GM23338 (cell line): ENCODE measurements around the gene DNAH10. TPM values are rescaled to one million over a fixed set of nuclear protein-coding genes. Genes with fewer than 3 reads are reported as not detected.

ENCODE experiments used
- ATAC-seq: fragments of 200-7000 bp; cut with Tn5 transposase; 3 replicates; pipeline ENCODE4 v1.9.1; 2020
- DNase-seq: peaks from one replicate; pipeline ENCODE4 v3.0.0-alpha.2; 2015; ENCODE audit warnings: low spot score
- H2AFZ ChIP-seq: fragments of 200-600 bp; sonication (generic); 2 replicates; pipeline ENCODE4 v1.8.0; 2016; ENCODE audit warnings: antibody characterized with exemption, mild to moderate bottlenecking, moderate library complexity
- H3F3A ChIP-seq: fragments of 200-600 bp; sonication (generic); replicated peaks from 2 replicates; pipeline ENCODE4 v1.8.0; 2017; ENCODE audit warnings: antibody characterized with exemption, mixed run types, low read depth
- H3K27ac ChIP-seq: fragments of 200-600 bp; sonication (generic); 2 replicates; pipeline ENCODE4 v1.6.1; 2016; ENCODE audit warnings: low read depth
- H3K27me3 ChIP-seq: fragments of 200-600 bp; sonication (generic); 2 replicates; pipeline ENCODE4 v1.8.0; 2016; ENCODE audit warnings: mild to moderate bottlenecking, mixed run types, moderate library complexity; ENCODE audit not compliant: insufficient read depth
- H3K36me3 ChIP-seq: fragments of 200-600 bp; sonication (generic); 2 replicates; pipeline ENCODE4 v1.8.0; 2016; ENCODE audit warnings: mild to moderate bottlenecking; ENCODE audit not compliant: insufficient read depth
- H3K4me1 ChIP-seq: fragments of 200-600 bp; sonication (generic); 2 replicates; pipeline ENCODE4 v1.8.0; 2016; ENCODE audit warnings: mild to moderate bottlenecking, moderate library complexity; ENCODE audit not compliant: insufficient read depth
- H3K4me2 ChIP-seq: fragments of 200-600 bp; sonication (generic); 2 replicates; pipeline ENCODE4 v1.7.1; 2017; ENCODE audit warnings: mixed run types
- H3K4me3 ChIP-seq: fragments of 200-600 bp; sonication (generic); 2 replicates; pipeline ENCODE4 v1.6.1; 2016; ENCODE audit warnings: mixed run types
- H3K79me2 ChIP-seq: fragments of 200-600 bp; sonication (generic); replicated peaks from 2 replicates; pipeline ENCODE4 v1.8.0; 2017; ENCODE audit warnings: mild to moderate bottlenecking; ENCODE audit not compliant: insufficient read depth
- H3K9me2 ChIP-seq: fragments of 200-600 bp; sonication (generic); 2 replicates; pipeline ENCODE4 v1.8.0; 2017; ENCODE audit not compliant: insufficient read depth
- H4K20me1 ChIP-seq: fragments of 200-600 bp; sonication (generic); replicated peaks from 2 replicates; pipeline ENCODE4 v1.8.0; 2017; ENCODE audit warnings: mild to moderate bottlenecking; ENCODE audit not compliant: insufficient read depth
- H3K27ac Mint-ChIP-seq: 2 replicates; pipeline ENCODE4 v1.8.0; 2020; ENCODE audit warnings: inconsistent platforms, mild to moderate bottlenecking, moderate library complexity, mixed read lengths
- H3K27me3 Mint-ChIP-seq: 3 replicates; pipeline ENCODE4 v1.8.0; 2022; ENCODE audit warnings: low read depth, mild to moderate bottlenecking, moderate library complexity, mixed read lengths, inconsistent platforms; ENCODE audit not compliant: insufficient read depth, poor library complexity
- H3K36me3 Mint-ChIP-seq: 3 replicates; pipeline ENCODE4 v1.8.0; 2021; ENCODE audit warnings: low read depth, mild to moderate bottlenecking, inconsistent platforms, moderate library complexity, mixed read lengths
- H3K4me1 Mint-ChIP-seq: 3 replicates; pipeline ENCODE4 v1.8.0; 2020; ENCODE audit warnings: mild to moderate bottlenecking, inconsistent platforms, mixed read lengths
- H3K4me3 Mint-ChIP-seq: 3 replicates; pipeline ENCODE4 v1.8.0; 2021; ENCODE audit warnings: moderate library complexity, mild to moderate bottlenecking, inconsistent platforms, mixed read lengths
- H3K9me3 Mint-ChIP-seq: 3 replicates; pipeline ENCODE4 v1.8.0; 2020; ENCODE audit warnings: moderate library complexity, mild to moderate bottlenecking, inconsistent platforms, mixed read lengths
- NANOG ChIP-seq: IDR thresholded peaks from 2 replicates; pipeline ENCODE4 v1.6.1; 2016; ENCODE audit warnings: antibody characterized with exemption, borderline replicate concordance
- POLR2AphosphoS5 ChIP-seq: IDR thresholded peaks from 2 replicates; pipeline ENCODE4 v1.6.1; 2016; ENCODE audit warnings: antibody characterized with exemption, low read depth
- ZNF114 ChIP-seq: fragments of 250-450 bp; sonication (Bioruptor Pico); IDR thresholded peaks from 2 replicates; pipeline ENCODE4 v1.5.0; 2020; ENCODE audit warnings: mild to moderate bottlenecking, moderate library complexity
- ZNF331 ChIP-seq: fragments of 250-450 bp; sonication (Bioruptor Pico); IDR thresholded peaks from 2 replicates; pipeline ENCODE4 v1.5.0; 2020; ENCODE audit warnings: low read depth, mild to moderate bottlenecking, moderate library complexity
- polyA plus RNA-seq: library from polyadenylated mRNA; unstranded; fragments of >200 nt; fragmentation: Nextera tagmentation; extraction: Ambion mirVana; gene quantifications from 2 replicates; pipeline ENCODE4 v1.2.1, GENCODE V29; 2016
- total RNA-seq: library from RNA; depleted of rRNA; stranded (reverse); fragments of >200 nt; shearing (Covaris generic); gene quantifications from 2 replicates; pipeline ENCODE4 v1.2.3, GENCODE V29; 2014
- TF ChIP-seq, protein P1 (sequence below): IDR thresholded peaks from 2 replicates; pipeline ENCODE4 v1.6.1; 2016; ENCODE audit warnings: antibody characterized with exemption
- TF ChIP-seq, protein P2 (sequence below): fragments of 250-450 bp; sonication (Bioruptor Pico); IDR thresholded peaks from 2 replicates; pipeline ENCODE4 v1.5.0; 2020; ENCODE audit warnings: mild to moderate bottlenecking, moderate library complexity

The DNAH10 gene
- total and polyA plus RNA-seq, 2 experiments from 2014 or later: 0.03 TPM

DNA sequence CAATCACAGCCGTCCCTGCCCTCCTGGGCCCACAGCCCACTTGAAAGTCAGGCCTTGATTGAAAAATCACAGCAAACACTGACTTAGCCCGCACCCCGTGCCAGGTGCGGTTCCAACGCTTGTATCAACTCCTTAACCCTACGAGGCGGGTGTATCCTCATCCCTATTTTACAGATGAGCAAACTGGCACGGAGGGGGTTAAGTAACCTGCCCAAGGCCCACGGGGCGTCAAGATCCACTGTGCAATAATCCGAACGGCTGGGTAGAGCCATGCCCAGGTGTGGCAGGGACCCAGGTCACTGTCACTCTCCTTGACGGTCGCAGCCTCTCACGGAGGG, 583 bp downstream of the DNAH10 start (continued):
- TF ChIP-seq ZNF114 (no peak), POLR2AphosphoS5 (no peak)
- TF ChIP-seq, protein P1, sequence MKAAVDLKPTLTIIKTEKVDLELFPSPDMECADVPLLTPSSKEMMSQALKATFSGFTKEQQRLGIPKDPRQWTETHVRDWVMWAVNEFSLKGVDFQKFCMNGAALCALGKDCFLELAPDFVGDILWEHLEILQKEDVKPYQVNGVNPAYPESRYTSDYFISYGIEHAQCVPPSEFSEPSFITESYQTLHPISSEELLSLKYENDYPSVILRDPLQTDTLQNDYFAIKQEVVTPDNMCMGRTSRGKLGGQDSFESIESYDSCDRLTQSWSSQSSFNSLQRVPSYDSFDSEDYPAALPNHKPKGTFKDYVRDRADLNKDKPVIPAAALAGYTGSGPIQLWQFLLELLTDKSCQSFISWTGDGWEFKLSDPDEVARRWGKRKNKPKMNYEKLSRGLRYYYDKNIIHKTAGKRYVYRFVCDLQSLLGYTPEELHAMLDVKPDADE: no peak

DNA sequence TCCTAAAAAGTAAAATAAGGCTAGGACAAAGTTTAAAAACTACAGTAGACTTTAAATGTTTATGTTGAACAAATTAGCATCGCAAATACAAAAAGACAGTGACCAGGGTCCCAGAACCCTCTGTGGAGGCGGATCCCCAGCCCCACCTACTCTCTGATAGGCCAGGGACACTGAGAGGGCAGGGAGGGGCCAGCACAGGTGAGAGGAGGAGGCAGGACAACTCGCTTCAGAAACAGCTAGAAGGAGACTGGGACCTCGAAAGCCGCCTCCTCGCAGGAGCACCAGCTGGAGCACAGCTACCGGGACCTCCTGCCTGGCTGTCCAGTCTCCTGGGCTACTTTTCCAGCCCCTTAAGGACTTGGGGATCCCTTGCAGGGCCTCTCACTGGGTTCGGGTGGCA, 992 bp downstream of the DNAH10 start:
- peak; percentile 92 for ATAC-seq
- H3K4me3 Mint-ChIP-seq: peak overlapping the region; percentile 82
- DNase-seq: peak; percentile 90
- TF ChIP-seq ZNF331 (CRISPR knock-in tag): no peak
- TF ChIP-seq NANOG: no peak
- 0 out of 2 replicates have a peak, but pooled peaks have one; percentile 24 for TF ChIP-seq POLR2AphosphoS5
- TF ChIP-seq, protein P2, sequence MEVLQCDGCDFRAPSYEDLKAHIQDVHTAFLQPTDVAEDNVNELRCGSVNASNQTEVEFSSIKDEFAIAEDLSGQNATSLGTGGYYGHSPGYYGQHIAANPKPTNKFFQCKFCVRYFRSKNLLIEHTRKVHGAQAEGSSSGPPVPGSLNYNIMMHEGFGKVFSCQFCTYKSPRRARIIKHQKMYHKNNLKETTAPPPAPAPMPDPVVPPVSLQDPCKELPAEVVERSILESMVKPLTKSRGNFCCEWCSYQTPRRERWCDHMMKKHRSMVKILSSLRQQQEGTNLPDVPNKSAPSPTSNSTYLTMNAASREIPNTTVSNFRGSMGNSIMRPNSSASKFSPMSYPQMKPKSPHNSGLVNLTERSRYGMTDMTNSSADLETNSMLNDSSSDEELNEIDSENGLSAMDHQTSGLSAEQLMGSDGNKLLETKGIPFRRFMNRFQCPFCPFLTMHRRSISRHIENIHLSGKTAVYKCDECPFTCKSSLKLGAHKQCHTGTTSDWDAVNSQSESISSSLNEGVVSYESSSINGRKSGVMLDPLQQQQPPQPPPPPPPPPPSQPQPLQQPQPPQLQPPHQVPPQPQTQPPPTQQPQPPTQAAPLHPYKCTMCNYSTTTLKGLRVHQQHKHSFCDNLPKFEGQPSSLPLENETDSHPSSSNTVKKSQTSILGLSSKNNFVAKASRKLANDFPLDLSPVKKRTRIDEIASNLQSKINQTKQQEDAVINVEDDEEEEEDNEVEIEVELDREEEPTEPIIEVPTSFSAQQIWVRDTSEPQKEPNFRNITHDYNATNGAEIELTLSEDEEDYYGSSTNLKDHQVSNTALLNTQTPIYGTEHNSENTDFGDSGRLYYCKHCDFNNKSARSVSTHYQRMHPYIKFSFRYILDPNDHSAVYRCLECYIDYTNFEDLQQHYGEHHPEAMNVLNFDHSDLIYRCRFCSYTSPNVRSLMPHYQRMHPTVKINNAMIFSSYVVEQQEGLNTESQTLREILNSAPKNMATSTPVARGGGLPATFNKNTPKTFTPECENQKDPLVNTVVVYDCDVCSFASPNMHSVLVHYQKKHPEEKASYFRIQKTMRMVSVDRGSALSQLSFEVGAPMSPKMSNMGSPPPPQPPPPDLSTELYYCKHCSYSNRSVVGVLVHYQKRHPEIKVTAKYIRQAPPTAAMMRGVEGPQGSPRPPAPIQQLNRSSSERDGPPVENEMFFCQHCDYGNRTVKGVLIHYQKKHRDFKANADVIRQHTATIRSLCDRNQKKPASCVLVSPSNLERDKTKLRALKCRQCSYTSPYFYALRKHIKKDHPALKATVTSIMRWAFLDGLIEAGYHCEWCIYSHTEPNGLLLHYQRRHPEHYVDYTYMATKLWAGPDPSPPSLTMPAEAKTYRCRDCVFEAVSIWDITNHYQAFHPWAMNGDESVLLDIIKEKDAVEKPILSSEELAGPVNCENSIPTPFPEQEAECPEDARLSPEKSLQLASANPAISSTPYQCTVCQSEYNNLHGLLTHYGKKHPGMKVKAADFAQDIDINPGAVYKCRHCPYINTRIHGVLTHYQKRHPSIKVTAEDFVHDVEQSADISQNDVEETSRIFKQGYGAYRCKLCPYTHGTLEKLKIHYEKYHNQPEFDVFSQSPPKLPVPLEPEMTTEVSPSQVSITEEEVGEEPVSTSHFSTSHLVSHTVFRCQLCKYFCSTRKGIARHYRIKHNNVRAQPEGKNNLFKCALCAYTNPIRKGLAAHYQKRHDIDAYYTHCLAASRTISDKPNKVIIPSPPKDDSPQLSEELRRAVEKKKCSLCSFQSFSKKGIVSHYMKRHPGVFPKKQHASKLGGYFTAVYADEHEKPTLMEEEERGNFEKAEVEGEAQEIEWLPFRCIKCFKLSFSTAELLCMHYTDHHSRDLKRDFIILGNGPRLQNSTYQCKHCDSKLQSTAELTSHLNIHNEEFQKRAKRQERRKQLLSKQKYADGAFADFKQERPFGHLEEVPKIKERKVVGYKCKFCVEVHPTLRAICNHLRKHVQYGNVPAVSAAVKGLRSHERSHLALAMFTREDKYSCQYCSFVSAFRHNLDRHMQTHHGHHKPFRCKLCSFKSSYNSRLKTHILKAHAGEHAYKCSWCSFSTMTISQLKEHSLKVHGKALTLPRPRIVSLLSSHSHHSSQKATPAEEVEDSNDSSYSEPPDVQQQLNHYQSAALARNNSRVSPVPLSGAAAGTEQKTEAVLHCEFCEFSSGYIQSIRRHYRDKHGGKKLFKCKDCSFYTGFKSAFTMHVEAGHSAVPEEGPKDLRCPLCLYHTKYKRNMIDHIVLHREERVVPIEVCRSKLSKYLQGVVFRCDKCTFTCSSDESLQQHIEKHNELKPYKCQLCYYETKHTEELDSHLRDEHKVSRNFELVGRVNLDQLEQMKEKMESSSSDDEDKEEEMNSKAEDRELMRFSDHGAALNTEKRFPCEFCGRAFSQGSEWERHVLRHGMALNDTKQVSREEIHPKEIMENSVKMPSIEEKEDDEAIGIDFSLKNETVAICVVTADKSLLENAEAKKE: no peak
- peaks cover 6% of the 10 kb centered on the region; the same call in 2 of the 3 replicates for H3K4me1 Mint-ChIP-seq
- 0 out of 2 replicates have a peak, but pooled peaks cover 16% of the 10 kb centered on the region for H3K36me3 ChIP-seq
- H3K4me3 ChIP-seq: peak overlapping the region; percentile 70
- H2AFZ ChIP-seq: peak overlapping the region; percentile 97
- H3K4me1 ChIP-seq: 0 out of 2 replicates have a peak, but pooled peaks cover 4% of the 10 kb centered on the region
- no peak overlapping the region for H3K27ac ChIP-seq
- H3K27me3 ChIP-seq: peaks cover 3% of the 10 kb centered on the region; the same call in 1 of the 2 replicates
- H4K20me1 ChIP-seq: peaks cover 3% of the 10 kb centered on the region; the same call in 1 of the 2 replicates
- no peaks in the 10 kb centered on the region for H3K9me2 ChIP-seq
- no peaks in the 10 kb centered on the region for H3K9me3 Mint-ChIP-seq
- no peaks in the 10 kb centered on the region for H3K79me2 ChIP-seq
- peaks cover 7% of the 10 kb centered on the region for H3K27me3 Mint-ChIP-seq
- H3K36me3 Mint-ChIP-seq: peaks cover 11% of the 10 kb centered on the region; the same call in 2 of the 3 replicates
- H3K4me2 ChIP-seq: peak overlapping the region; percentile 76
- no peak overlapping the region for H3K27ac Mint-ChIP-seq
- H3F3A ChIP-seq: peaks cover 5% of the 10 kb centered on the region; the same call in 1 of the 2 replicates
